Caco-2 (cell line): Measurements from ENCODE around the gene ATG4C. TPM values are rescaled to one million over a fixed set of nuclear protein-coding genes. Genes with fewer than 3 reads are reported as not detected.
"Not testable (repeated sequence)": the region's sequence is repeated elsewhere in the genome, so short reads cannot be mapped to it uniquely, and the experiment has no call there.

Experiments used
- BruUV-seq: library from RNA; stranded (reverse); fragments of 400-500 nt; replicated peaks from 2 replicates; lab custom pipeline; 2021; lab: Mats Ljungman, UMichigan
- CTCF ChIA-PET: fragments of 300-600 bp; sonication (Branson Sonifier 250); formaldehyde crosslinking; loops from one replicate; lab custom pipeline; 2022; ENCODE audit warnings: antibody characterized with exemption; lab: Charles Lee
- POLR2A ChIA-PET: fragments of 300-600 bp; sonication (Branson Sonifier 250); formaldehyde crosslinking; loops from one replicate; lab custom pipeline; 2022; ENCODE audit warnings: antibody characterized with exemption; lab: Charles Lee
- DNase-seq, 2 experiments: peaks; one replicate each; pipeline versions ENCODE4 v3.0.0 to v3.0.0-alpha.2; 2020 to 2022
- H3K27me3 ChIP-seq: replicated peaks from 2 replicates; pipeline ENCODE4 v1.6.0; 2011; ENCODE audit warnings: low read length; ENCODE audit not compliant: control insufficient read depth, insufficient read depth
- H3K36me3 ChIP-seq: 2 replicates; pipeline ENCODE4 v1.5.1; 2011; ENCODE audit warnings: low read length; ENCODE audit not compliant: control insufficient read depth, insufficient read depth
- H3K4me1 ChIP-seq: fragments of 250-450 bp; sonication (Bioruptor Pico); 2 replicates; pipeline ENCODE4 v1.5.1; 2020; ENCODE audit warnings: mild to moderate bottlenecking
- H3K4me3 ChIP-seq: 2 replicates; pipeline ENCODE4 v1.5.1; 2011; ENCODE audit warnings: low read depth, mild to moderate bottlenecking, control low read depth, low read length
- H3K9me3 ChIP-seq: fragments of 250-450 bp; sonication (Bioruptor Pico); 2 replicates; pipeline ENCODE4 v1.5.1; 2020; ENCODE audit warnings: mild to moderate bottlenecking, moderate library complexity
- H3K27ac Mint-ChIP-seq: one replicate; pipeline ENCODE4 v1.8.0; 2022; ENCODE audit warnings: mixed read lengths; ENCODE audit not compliant: unreplicated experiment
- H3K27me3 Mint-ChIP-seq: one replicate; pipeline ENCODE4 v1.8.0; 2022; ENCODE audit warnings: mixed read lengths; ENCODE audit not compliant: insufficient read depth, unreplicated experiment
- H3K36me3 Mint-ChIP-seq: one replicate; pipeline ENCODE4 v1.8.0; 2022; ENCODE audit warnings: mild to moderate bottlenecking, mixed read lengths; ENCODE audit not compliant: insufficient read depth, unreplicated experiment
- H3K4me1 Mint-ChIP-seq: one replicate; pipeline ENCODE4 v1.8.0; 2022; ENCODE audit warnings: low read depth, mixed read lengths; ENCODE audit not compliant: unreplicated experiment
- H3K4me3 Mint-ChIP-seq: one replicate; pipeline ENCODE4 v1.8.0; 2022; ENCODE audit warnings: mild to moderate bottlenecking, moderate library complexity, mixed read lengths; ENCODE audit not compliant: unreplicated experiment
- H3K9me3 Mint-ChIP-seq: one replicate; pipeline ENCODE4 v1.8.0; 2022; ENCODE audit warnings: mixed read lengths; ENCODE audit not compliant: unreplicated experiment
- intact Hi-C: fragments of 100-400 bp; cut with micrococcal nuclease; formaldehyde crosslinking; loops from one replicate; pipeline ENCODE4 v1.10.0; 2022; ENCODE audit not compliant: unreplicated experiment
- total RNA-seq: library from RNA; stranded (reverse); gene quantifications from 2 replicates; pipeline ENCODE4 v1.2.3, GENCODE V29; 2022
- TF ChIP-seq, protein P1 (sequence below), 2 experiments: fragments of 200-600 bp in 1 of 2; IDR thresholded peaks; 1 replicate in 1 of 2; 2 replicates in 1 of 2; pipeline versions ENCODE4 v1.5.1 to v1.8.0; 2011 to 2022; ENCODE audit warnings: antibody characterized with exemption in 1 of 2, control low read depth in 1 of 2, inconsistent platforms in 1 of 2, low read depth in 1 of 2, low read length in 1 of 2, mild to moderate bottlenecking in 1 of 2, moderate library complexity in 1 of 2; ENCODE audit not compliant: insufficient read depth in 1 of 2, severe bottlenecking in 1 of 2, unreplicated experiment in 1 of 2

ATG4C gene
- total RNA-seq, 1 experiment from 2014 or later = 7.4 TPM

DNA sequence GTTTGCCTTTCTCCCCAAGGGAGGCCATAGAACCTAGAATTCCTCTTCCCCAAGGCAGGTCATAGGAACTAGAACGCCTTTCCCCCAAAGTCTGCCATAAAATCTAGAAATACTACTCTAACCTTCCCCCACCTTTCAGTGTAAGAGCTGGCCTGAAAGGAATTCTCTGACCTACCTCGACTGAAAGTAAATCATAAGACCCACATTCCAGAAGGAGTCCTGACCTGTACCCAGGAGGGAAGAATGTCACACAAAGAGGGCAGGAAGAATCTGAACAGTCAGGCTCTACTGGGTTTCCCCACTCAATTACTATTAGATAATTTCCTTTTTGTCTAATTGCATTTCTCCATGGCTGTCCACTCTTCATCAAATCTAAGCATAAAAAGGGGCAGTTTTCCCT, 5.7 kb upstream of the ATG4C start:
- Mint-ChIP-seq H3K27ac (peak overlapping the region; percentile 71), H3K27me3 (no peaks in the 10 kb centered on the region), H3K4me1 (peaks cover 16% of the 10 kb centered on the region), H3K4me3 (peak overlapping the region; percentile 15), H3K36me3 (no peaks in the 10 kb centered on the region), H3K9me3 (peaks cover 17% of the 10 kb centered on the region)
- TF ChIP-seq, protein P1, sequence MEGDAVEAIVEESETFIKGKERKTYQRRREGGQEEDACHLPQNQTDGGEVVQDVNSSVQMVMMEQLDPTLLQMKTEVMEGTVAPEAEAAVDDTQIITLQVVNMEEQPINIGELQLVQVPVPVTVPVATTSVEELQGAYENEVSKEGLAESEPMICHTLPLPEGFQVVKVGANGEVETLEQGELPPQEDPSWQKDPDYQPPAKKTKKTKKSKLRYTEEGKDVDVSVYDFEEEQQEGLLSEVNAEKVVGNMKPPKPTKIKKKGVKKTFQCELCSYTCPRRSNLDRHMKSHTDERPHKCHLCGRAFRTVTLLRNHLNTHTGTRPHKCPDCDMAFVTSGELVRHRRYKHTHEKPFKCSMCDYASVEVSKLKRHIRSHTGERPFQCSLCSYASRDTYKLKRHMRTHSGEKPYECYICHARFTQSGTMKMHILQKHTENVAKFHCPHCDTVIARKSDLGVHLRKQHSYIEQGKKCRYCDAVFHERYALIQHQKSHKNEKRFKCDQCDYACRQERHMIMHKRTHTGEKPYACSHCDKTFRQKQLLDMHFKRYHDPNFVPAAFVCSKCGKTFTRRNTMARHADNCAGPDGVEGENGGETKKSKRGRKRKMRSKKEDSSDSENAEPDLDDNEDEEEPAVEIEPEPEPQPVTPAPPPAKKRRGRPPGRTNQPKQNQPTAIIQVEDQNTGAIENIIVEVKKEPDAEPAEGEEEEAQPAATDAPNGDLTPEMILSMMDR (IDR thresholded peaks at IDR 0.05; ENCODE audit: insufficient read depth in 1 of 2, low read depth in 1 of 2, low read length in 1 of 2, severe bottlenecking in 1 of 2, unreplicated experiment in 1 of 2) = no peak
- H3K4me3 ChIP-seq = no peak overlapping the region
- H3K36me3 ChIP-seq = no peaks in the 10 kb centered on the region
- H3K9me3 ChIP-seq = no peaks in the 10 kb centered on the region
- intact Hi-C loops = loop anchor here (2.0 kb wide), 1 partner anchor 17 kb away; no protein-coding TSS in a partner anchor
- peaks cover 14% of the 10 kb centered on the region for H3K4me1 ChIP-seq
- peak; percentile 41 to 49 for DNase-seq
- ChIA-PET CTCF (no interaction called here), POLR2A (interaction anchor here (0.6 kb wide), 1 partner anchor 1728 kb away, joined by 5 read pairs; no protein-coding TSS in a partner anchor)
- H3K27me3 ChIP-seq = no peaks in the 10 kb centered on the region
- BruUV-seq = no TSS peak

- Histone ChIP-seq H3K36me3 (no peaks in the 10 kb centered on the region), H3K4me1 (peaks cover 14% of the 10 kb centered on the region), H3K27me3 (no peaks in the 10 kb centered on the region), H3K4me3 (no peak overlapping the region), H3K9me3 (no peaks in the 10 kb centered on the region)
- Mint-ChIP-seq H3K4me3 (no peak overlapping the region), H3K27me3 (no peaks in the 10 kb centered on the region), H3K9me3 (peaks cover 6% of the 10 kb centered on the region), H3K4me1 (peaks cover 15% of the 10 kb centered on the region), H3K36me3 (no peaks in the 10 kb centered on the region), H3K27ac (no peak overlapping the region)
- TF ChIP-seq, protein P1 (IDR thresholded peaks at IDR 0.05; ENCODE audit: insufficient read depth in 1 of 2, low read depth in 1 of 2, low read length in 1 of 2, severe bottlenecking in 1 of 2, unreplicated experiment in 1 of 2) = no peak
- ChIA-PET CTCF (no interaction called here), POLR2A (no interaction called here)
- BruUV-seq = no TSS peak
- intact Hi-C loops = no loop called here
- no peak for DNase-seq
Observed at GRCh38 chr1:62781841-62782543, 1.9 kb upstream of the ATG4C start.

GRCh38 chr1:62782544-62783212, 1.3 kb upstream of the ATG4C start:
- not testable (repeated sequence) for BruUV-seq, H3K4me1 Mint-ChIP-seq

More at GRCh38 chr1:62782544-62783212, 1.3 kb upstream of the ATG4C start:
- CTCF ChIA-PET, H3K9me3 Mint-ChIP-seq, H3K27ac Mint-ChIP-seq, H3K27me3 ChIP-seq, H3K36me3 Mint-ChIP-seq, H3K27me3 Mint-ChIP-seq, intact Hi-C loops, H3K9me3 ChIP-seq, POLR2A ChIA-PET, H3K4me3 Mint-ChIP-seq, DNase-seq, H3K4me3 ChIP-seq, H3K36me3 ChIP-seq: not testable (repeated sequence)
- peaks cover 10% of the 10 kb centered on the region for H3K4me1 ChIP-seq
